ENCODE measurements around the gene C13orf42. TPM values are rescaled to one million over a fixed set of nuclear protein-coding genes. Genes with fewer than 3 reads are reported as not detected.

C13orf42 gene
- total RNA-seq, 1 experiment from 2014 or later, result not detected

DNA sequence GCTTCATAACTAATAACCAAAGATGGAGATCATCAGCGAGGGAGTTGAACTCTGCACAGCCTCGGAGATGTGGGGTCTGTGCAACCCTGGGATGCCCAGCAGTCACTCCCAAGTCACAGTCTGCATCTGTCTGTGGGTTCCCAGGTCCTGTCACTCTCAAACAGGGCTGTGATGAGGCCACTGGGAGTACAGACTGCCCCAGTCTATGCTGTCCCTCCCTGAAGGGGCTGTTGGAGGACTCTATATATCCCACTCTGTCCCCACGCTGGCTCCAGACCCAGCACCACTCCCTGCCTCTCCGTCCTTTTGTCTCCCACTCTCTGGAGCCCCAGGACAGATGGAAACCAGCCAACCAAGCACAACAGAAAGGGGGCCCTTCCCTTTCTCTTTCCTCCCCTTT, 26.2 kb upstream of the C13orf42 start:
- no peaks in the 10 kb centered on the region for H3K9me2 ChIP-seq (ENCODE audit: insufficient read depth)
- H4K20me1 ChIP-seq (ENCODE audit: insufficient read depth), result no peaks in the 10 kb centered on the region
- RAD21 ChIA-PET (ENCODE audit: low non-redundant PET in 1 of 2, low total read pairs in 2 of 2, uncharacterized antibody in 2 of 2, unreplicated experiment in 2 of 2), result no interaction called here
- intact Hi-C loops (cut with micrococcal nuclease), result no loop called here
- H3K27me3 ChIP-seq (ENCODE audit: insufficient read depth, low read length), result no peaks in the 10 kb centered on the region
- DNase-seq (ENCODE audit: low read depth, low spot score) (no peak), ATAC-seq (no peak)
- H3K4me1 ChIP-seq (ENCODE audit: control insufficient read depth in 1 of 2, insufficient read depth in 2 of 2, low read length in 2 of 2), result no peaks in the 10 kb centered on the region
- no TSS peak for BruUV-seq (replicated peaks)
- no peak overlapping the region for H3K9ac ChIP-seq (ENCODE audit: low read length)
- no peaks in the 10 kb centered on the region for H3K36me3 ChIP-seq (ENCODE audit: control insufficient read depth in 1 of 2, insufficient read depth in 2 of 2, low read length in 2 of 2)
- no peaks in the 10 kb centered on the region for H3K79me2 ChIP-seq (ENCODE audit: insufficient read depth, low read length)
- no peak for TF ChIP-seq POLR2A (IDR thresholded peaks at IDR 0.05; ENCODE audit: borderline replicate concordance, extremely low read depth, insufficient read depth, insufficient read length)
- no peak for TF ChIP-seq YY1 (IDR thresholded peaks at IDR 0.05; ENCODE audit: extremely low read depth, insufficient replicate concordance, low read depth, low read length)
- TF ChIP-seq ELF1 (IDR thresholded peaks at IDR 0.05; ENCODE audit: borderline replicate concordance, low read depth), result no peak
- no peak for TF ChIP-seq SIN3A (IDR thresholded peaks at IDR 0.05; ENCODE audit: low read depth)
- no peak for TF ChIP-seq TCF7L2 (IDR thresholded peaks at IDR 0.05; ENCODE audit: borderline replicate concordance, extremely low read depth, insufficient read depth, insufficient read length)
- TF ChIP-seq ZNF274 (IDR thresholded peaks at IDR 0.05; ENCODE audit: low read depth, low read length), result no peak
- TF ChIP-seq FOSL1 (IDR thresholded peaks at IDR 0.05; ENCODE audit: low read depth), result no peak
- TF ChIP-seq, protein P1, sequence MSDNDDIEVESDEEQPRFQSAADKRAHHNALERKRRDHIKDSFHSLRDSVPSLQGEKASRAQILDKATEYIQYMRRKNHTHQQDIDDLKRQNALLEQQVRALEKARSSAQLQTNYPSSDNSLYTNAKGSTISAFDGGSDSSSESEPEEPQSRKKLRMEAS (IDR thresholded peaks at IDR 0.05), result no peak
- TF ChIP-seq, protein P2, sequence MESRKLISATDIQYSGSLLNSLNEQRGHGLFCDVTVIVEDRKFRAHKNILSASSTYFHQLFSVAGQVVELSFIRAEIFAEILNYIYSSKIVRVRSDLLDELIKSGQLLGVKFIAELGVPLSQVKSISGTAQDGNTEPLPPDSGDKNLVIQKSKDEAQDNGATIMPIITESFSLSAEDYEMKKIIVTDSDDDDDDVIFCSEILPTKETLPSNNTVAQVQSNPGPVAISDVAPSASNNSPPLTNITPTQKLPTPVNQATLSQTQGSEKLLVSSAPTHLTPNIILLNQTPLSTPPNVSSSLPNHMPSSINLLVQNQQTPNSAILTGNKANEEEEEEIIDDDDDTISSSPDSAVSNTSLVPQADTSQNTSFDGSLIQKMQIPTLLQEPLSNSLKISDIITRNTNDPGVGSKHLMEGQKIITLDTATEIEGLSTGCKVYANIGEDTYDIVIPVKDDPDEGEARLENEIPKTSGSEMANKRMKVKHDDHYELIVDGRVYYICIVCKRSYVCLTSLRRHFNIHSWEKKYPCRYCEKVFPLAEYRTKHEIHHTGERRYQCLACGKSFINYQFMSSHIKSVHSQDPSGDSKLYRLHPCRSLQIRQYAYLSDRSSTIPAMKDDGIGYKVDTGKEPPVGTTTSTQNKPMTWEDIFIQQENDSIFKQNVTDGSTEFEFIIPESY (IDR thresholded peaks at IDR 0.05; ENCODE audit: extremely low read depth, insufficient replicate concordance, low read length), result no peak
- TF ChIP-seq RAD21 (IDR thresholded peaks at IDR 0.05; ENCODE audit: low read depth), result no peak
- no peak for TF ChIP-seq SP1 (IDR thresholded peaks at IDR 0.05; ENCODE audit: low read depth)
- TF ChIP-seq, protein P3, sequence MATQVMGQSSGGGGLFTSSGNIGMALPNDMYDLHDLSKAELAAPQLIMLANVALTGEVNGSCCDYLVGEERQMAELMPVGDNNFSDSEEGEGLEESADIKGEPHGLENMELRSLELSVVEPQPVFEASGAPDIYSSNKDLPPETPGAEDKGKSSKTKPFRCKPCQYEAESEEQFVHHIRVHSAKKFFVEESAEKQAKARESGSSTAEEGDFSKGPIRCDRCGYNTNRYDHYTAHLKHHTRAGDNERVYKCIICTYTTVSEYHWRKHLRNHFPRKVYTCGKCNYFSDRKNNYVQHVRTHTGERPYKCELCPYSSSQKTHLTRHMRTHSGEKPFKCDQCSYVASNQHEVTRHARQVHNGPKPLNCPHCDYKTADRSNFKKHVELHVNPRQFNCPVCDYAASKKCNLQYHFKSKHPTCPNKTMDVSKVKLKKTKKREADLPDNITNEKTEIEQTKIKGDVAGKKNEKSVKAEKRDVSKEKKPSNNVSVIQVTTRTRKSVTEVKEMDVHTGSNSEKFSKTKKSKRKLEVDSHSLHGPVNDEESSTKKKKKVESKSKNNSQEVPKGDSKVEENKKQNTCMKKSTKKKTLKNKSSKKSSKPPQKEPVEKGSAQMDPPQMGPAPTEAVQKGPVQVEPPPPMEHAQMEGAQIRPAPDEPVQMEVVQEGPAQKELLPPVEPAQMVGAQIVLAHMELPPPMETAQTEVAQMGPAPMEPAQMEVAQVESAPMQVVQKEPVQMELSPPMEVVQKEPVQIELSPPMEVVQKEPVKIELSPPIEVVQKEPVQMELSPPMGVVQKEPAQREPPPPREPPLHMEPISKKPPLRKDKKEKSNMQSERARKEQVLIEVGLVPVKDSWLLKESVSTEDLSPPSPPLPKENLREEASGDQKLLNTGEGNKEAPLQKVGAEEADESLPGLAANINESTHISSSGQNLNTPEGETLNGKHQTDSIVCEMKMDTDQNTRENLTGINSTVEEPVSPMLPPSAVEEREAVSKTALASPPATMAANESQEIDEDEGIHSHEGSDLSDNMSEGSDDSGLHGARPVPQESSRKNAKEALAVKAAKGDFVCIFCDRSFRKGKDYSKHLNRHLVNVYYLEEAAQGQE (IDR thresholded peaks at IDR 0.05; ENCODE audit: low read depth), result no peak
- no peak for TF ChIP-seq EGR1 (IDR thresholded peaks at IDR 0.05; ENCODE audit: low read depth)
- TF ChIP-seq POLR2AphosphoS5 (IDR thresholded peaks at IDR 0.05; ENCODE audit: low read depth, low read length), result no peak
- POLR2A ChIA-PET, result interaction anchor here (0.6 kb wide), 1 partner anchor 11 kb away, joined by 4 read pairs; no protein-coding TSS in a partner anchor
- no peak overlapping the region for H3K27ac ChIP-seq (ENCODE audit: low read depth, low read length)
- no peaks in the 10 kb centered on the region for H3K9me3 ChIP-seq (ENCODE audit: control insufficient read depth in 1 of 2, insufficient read depth in 1 of 2, low read depth in 1 of 2, low read length in 2 of 2)
- H2AFZ ChIP-seq (ENCODE audit: low read depth, low read length, poor library complexity, severe bottlenecking), result no peak overlapping the region
- H3K4me3 ChIP-seq (replicated peaks in 1 of 2; ENCODE audit: low read depth in 1 of 2, low read length in 2 of 2), result no peak overlapping the region
- CTCF ChIA-PET, result no interaction called here
- H3K4me2 ChIP-seq (ENCODE audit: low read length), result no peak overlapping the region
